A549 (cell line): ENCODE measurements around the gene ITSN2.

ENCODE experiments used
- JUN ChIP-seq, 2 experiments: fragments of >200 bp; sonication (Bioruptor Twin); formaldehyde crosslinking; IDR thresholded peaks; 2 replicates in 1 of 2; 3 replicates in 1 of 2; pipeline ENCODE4 v1.6.1; 2016 to 2017
- MYC ChIP-seq: IDR thresholded peaks from 2 replicates; pipeline ENCODE4 v1.6.1; 2012; ENCODE audit warnings: mild to moderate bottlenecking, inconsistent platforms, low read length, improper control_type of control experiment, borderline replicate concordance
- POLR2A ChIP-seq: IDR thresholded peaks from 2 replicates; pipeline ENCODE4 v1.6.1; 2012; ENCODE audit warnings: mild to moderate bottlenecking, low read length

DNA sequence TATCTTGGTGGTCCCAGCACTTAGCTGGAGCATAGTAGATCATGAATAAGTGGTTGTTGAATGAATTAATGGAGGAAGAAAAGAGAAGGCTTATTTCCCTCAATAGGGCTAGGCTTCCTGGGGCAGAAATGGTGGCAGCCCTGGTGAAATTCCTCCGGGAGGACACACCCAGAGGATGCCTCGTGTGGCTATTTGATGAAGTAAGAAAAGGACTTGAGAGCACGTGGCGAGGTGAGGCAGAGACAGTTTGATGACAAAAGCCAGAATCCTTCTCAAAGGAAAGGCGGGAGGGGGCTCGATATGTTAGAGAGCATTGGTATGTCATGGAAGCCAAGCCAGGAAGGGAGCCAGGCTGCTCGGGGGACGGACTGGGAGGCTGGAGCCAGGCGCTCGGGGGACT, 170.8 kb downstream of the ITSN2 start:
- TF ChIP-seq JUN (IDR thresholded peaks at IDR 0.05), result no peak
- no peak for TF ChIP-seq POLR2A
- no peak for TF ChIP-seq MYC
